ENCODE results near the gene IPO5.
A peak's percentile ranks its signal among the peaks of the same experiment; 100 is the strongest.
"Not testable (repeated sequence)": the region's sequence is repeated elsewhere in the genome, so short reads cannot be mapped to it uniquely, and the experiment has no call there.

Gene IPO5

DNA sequence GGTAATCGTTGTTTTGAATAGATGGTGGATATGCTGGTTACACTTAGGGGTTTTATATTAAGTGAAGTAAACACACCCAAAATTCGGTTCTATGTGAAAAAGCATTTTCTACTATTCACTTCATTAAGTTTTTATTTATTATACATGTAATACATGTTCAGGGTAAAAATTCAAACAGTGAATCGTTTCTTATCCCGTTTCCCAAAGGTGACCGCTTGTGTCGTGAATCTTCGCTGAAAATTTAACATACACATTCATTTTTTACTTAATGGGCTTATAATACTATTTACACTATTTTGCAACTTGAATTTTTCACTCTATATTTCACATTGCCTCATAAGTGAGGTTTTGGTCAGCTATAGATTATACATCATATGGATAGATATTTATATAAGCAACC is 24.5 kb downstream of the IPO5 start:
- H3K9ac ChIP-seq (ENCODE audit: low read length), result no peak overlapping the region
- H3K9me3 ChIP-seq (ENCODE audit: control insufficient read depth, insufficient read depth, low read depth, low read length), result no peaks in the 10 kb centered on the region
- peaks cover 24% of the 10 kb centered on the region for H3K36me3 ChIP-seq (ENCODE audit: control insufficient read depth, insufficient read depth, low read length)
- H3K27ac ChIP-seq (ENCODE audit: low read depth, low read length), result peak overlapping the region; percentile 77; the same call in 1 of the 2 replicates
- H3K27me3 ChIP-seq (ENCODE audit: control insufficient read depth, insufficient read depth, low read length), result no peaks in the 10 kb centered on the region
- H3K4me3 ChIP-seq (ENCODE audit: low read depth, low read length), result peak overlapping the region; percentile 90
- H3K4me1 ChIP-seq (ENCODE audit: control insufficient read depth, insufficient read depth, low read length), result peaks cover 14% of the 10 kb centered on the region

DNA sequence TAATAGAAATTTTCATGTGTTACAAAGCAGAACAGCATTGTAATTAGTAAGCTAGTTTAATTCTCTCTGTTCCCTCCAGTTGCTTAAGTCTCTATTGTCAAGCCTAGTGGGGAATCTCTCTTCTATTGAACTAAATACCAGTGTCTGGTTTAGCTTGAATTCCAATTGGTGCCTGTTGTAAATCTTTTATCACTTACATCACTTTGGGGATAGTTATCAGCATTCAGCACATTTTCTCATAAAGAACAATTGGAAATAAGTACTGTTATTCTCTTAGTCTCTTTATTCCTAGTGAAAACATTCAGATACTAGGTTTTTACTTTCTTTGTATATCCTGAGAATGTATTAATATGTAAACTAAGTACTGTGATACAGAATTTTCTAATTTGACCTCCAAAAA is 25.2 kb downstream of the IPO5 start:
- peaks cover 14% of the 10 kb centered on the region for H3K4me1 ChIP-seq (ENCODE audit: control insufficient read depth, insufficient read depth, low read length)
- H3K4me3 ChIP-seq (ENCODE audit: low read depth, low read length), result peak overlapping the region; percentile 90
- H3K27me3 ChIP-seq (ENCODE audit: control insufficient read depth, insufficient read depth, low read length), result no peaks in the 10 kb centered on the region
- no peaks in the 10 kb centered on the region for H3K9me3 ChIP-seq (ENCODE audit: control insufficient read depth, insufficient read depth, low read depth, low read length)
- H3K27ac ChIP-seq (ENCODE audit: low read depth, low read length), result peak overlapping the region; percentile 21; the same call in 1 of the 2 replicates
- H3K36me3 ChIP-seq (ENCODE audit: control insufficient read depth, insufficient read depth, low read length), result peaks cover 30% of the 10 kb centered on the region
- no peak overlapping the region for H3K9ac ChIP-seq (ENCODE audit: low read length)

- H3K9me3 ChIP-seq (ENCODE audit: control insufficient read depth, insufficient read depth, low read depth, low read length), result no peaks in the 10 kb centered on the region
- peak overlapping the region; percentile 90 for H3K4me3 ChIP-seq (ENCODE audit: low read depth, low read length)
- H3K9ac ChIP-seq (ENCODE audit: low read length), result no peak overlapping the region
- H3K27me3 ChIP-seq (ENCODE audit: control insufficient read depth, insufficient read depth, low read length), result no peaks in the 10 kb centered on the region
- peak overlapping the region; percentile 21; the same call in 1 of the 2 replicates for H3K27ac ChIP-seq (ENCODE audit: low read depth, low read length)
- peaks cover 31% of the 10 kb centered on the region for H3K36me3 ChIP-seq (ENCODE audit: control insufficient read depth, insufficient read depth, low read length)
- peaks cover 14% of the 10 kb centered on the region for H3K4me1 ChIP-seq (ENCODE audit: control insufficient read depth, insufficient read depth, low read length)
Observed at GRCh38 chr13:97979051-97979450, 25.6 kb downstream of the IPO5 start.

GRCh38 chr13:97979556-97979955 is 26.1 kb downstream of the IPO5 start:
- Histone ChIP-seq H3K36me3 (ENCODE audit: control insufficient read depth, insufficient read depth, low read length) (peaks cover 36% of the 10 kb centered on the region), H3K9me3 (ENCODE audit: control insufficient read depth, insufficient read depth, low read depth, low read length) (no peaks in the 10 kb centered on the region), H3K27ac (ENCODE audit: low read depth, low read length) (no peak overlapping the region), H3K4me1 (ENCODE audit: control insufficient read depth, insufficient read depth, low read length) (peaks cover 14% of the 10 kb centered on the region), H3K9ac (ENCODE audit: low read length) (no peak overlapping the region), H3K27me3 (ENCODE audit: control insufficient read depth, insufficient read depth, low read length) (no peaks in the 10 kb centered on the region), H3K4me3 (ENCODE audit: low read depth, low read length) (no peak overlapping the region)

- Histone ChIP-seq H3K9ac (ENCODE audit: low read length) (no peak overlapping the region), H3K27ac (ENCODE audit: low read depth, low read length) (no peak overlapping the region), H3K27me3 (ENCODE audit: control insufficient read depth, insufficient read depth, low read length) (no peaks in the 10 kb centered on the region), H3K4me1 (ENCODE audit: control insufficient read depth, insufficient read depth, low read length) (peaks cover 14% of the 10 kb centered on the region), H3K4me3 (ENCODE audit: low read depth, low read length) (no peak overlapping the region), H3K36me3 (ENCODE audit: control insufficient read depth, insufficient read depth, low read length) (peaks cover 63% of the 10 kb centered on the region), H3K9me3 (ENCODE audit: control insufficient read depth, insufficient read depth, low read depth, low read length) (no peaks in the 10 kb centered on the region)
Observed at GRCh38 chr13:97982286-97982685, 28.8 kb downstream of the IPO5 start.

DNA sequence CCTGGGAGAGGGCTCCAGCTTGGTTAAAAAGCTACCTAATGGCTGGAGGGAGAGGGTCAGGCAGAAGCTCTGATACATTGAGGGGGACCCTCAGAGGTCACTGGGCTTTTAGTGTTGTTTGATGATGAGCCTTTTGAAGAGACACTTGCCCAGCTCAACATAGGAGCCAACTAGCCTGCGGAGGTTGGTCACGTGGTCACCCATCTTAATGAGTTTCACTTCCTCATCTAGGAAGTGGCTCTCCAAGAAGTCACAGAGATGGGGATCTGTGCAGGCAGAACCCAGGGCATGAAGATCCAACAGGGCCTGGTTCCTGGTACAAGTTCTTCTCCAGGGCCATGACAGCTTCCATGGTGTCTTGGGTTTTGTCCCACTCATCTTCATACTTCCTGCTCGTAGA is 33.4 kb downstream of the IPO5 start:
- no peak overlapping the region for H3K27ac ChIP-seq (ENCODE audit: low read depth, low read length)

GRCh38 chr13:97999653-98000052 is 46.2 kb downstream of the IPO5 start:
- no peak overlapping the region for H3K9ac ChIP-seq (ENCODE audit: low read length)
- no peak overlapping the region for H3K4me3 ChIP-seq (ENCODE audit: low read depth, low read length)
- no peaks in the 10 kb centered on the region for H3K27me3 ChIP-seq (ENCODE audit: control insufficient read depth, insufficient read depth, low read length)
- no peak overlapping the region for H3K27ac ChIP-seq (ENCODE audit: low read depth, low read length)
- H3K9me3 ChIP-seq (ENCODE audit: control insufficient read depth, insufficient read depth, low read depth, low read length), result no peaks in the 10 kb centered on the region
- H3K4me1 ChIP-seq (ENCODE audit: control insufficient read depth, insufficient read depth, low read length), result no peaks in the 10 kb centered on the region
- H3K36me3 ChIP-seq (ENCODE audit: control insufficient read depth, insufficient read depth, low read length), result peaks cover 95% of the 10 kb centered on the region

More for the DNA sequence above, 33.4 kb downstream of the IPO5 start:
- H3K36me3 ChIP-seq (ENCODE audit: control insufficient read depth, insufficient read depth, low read length), result peaks cover 96% of the 10 kb centered on the region
- H3K9me3 ChIP-seq (ENCODE audit: control insufficient read depth, insufficient read depth, low read depth, low read length), result no peaks in the 10 kb centered on the region
- no peak overlapping the region for H3K4me3 ChIP-seq (ENCODE audit: low read depth, low read length)
- H3K9ac ChIP-seq (ENCODE audit: low read length), result no peak overlapping the region
- H3K27me3 ChIP-seq (ENCODE audit: control insufficient read depth, insufficient read depth, low read length), result no peaks in the 10 kb centered on the region
- H3K4me1 ChIP-seq (ENCODE audit: control insufficient read depth, insufficient read depth, low read length), result no peaks in the 10 kb centered on the region

GRCh38 chr13:98004107-98004506 is 50.6 kb downstream of the IPO5 start:
- peaks cover 93% of the 10 kb centered on the region for H3K36me3 ChIP-seq (ENCODE audit: control insufficient read depth, insufficient read depth, low read length)
- no peaks in the 10 kb centered on the region for H3K27me3 ChIP-seq (ENCODE audit: control insufficient read depth, insufficient read depth, low read length)
- H3K9ac ChIP-seq (ENCODE audit: low read length), result no peak overlapping the region
- H3K27ac ChIP-seq (ENCODE audit: low read depth, low read length), result no peak overlapping the region
- no peak overlapping the region for H3K4me3 ChIP-seq (ENCODE audit: low read depth, low read length)
- H3K4me1 ChIP-seq (ENCODE audit: control insufficient read depth, insufficient read depth, low read length), result no peaks in the 10 kb centered on the region
- H3K9me3 ChIP-seq (ENCODE audit: control insufficient read depth, insufficient read depth, low read depth, low read length), result no peaks in the 10 kb centered on the region

DNA sequence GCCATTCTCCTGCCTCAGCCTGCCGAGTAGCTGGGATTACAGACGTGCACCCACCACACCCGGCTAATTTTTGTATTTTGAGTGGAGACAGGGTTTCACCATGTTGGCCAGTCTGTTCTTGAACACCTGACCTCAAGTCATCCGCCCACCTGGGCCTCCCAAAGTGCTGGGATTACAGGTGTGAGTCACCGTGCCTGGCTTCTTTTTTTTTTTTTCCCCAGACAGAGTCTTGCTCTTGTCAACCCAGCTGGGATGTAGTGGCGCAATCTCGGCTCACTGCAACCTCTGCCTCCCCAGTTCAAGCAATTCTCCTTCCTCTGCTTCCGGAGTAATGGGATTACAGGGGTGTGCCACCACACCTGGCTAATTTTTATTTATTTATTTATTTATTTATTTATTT is 51.5 kb downstream of the IPO5 start:
- H3K9me3 ChIP-seq (ENCODE audit: control insufficient read depth, insufficient read depth, low read depth, low read length); H3K27ac ChIP-seq (ENCODE audit: low read depth, low read length); H3K4me1 ChIP-seq (ENCODE audit: control insufficient read depth, insufficient read depth, low read length); H3K27me3 ChIP-seq (ENCODE audit: control insufficient read depth, insufficient read depth, low read length); H3K9ac ChIP-seq (ENCODE audit: low read length); H3K4me3 ChIP-seq (ENCODE audit: low read depth, low read length): not testable (repeated sequence)
- peaks cover 93% of the 10 kb centered on the region for H3K36me3 ChIP-seq (ENCODE audit: control insufficient read depth, insufficient read depth, low read length)

- Histone ChIP-seq H3K27me3 (ENCODE audit: control insufficient read depth, insufficient read depth, low read length) (no peaks in the 10 kb centered on the region), H3K36me3 (ENCODE audit: control insufficient read depth, insufficient read depth, low read length) (peaks cover 95% of the 10 kb centered on the region), H3K9me3 (ENCODE audit: control insufficient read depth, insufficient read depth, low read depth, low read length) (no peaks in the 10 kb centered on the region), H3K9ac (ENCODE audit: low read length) (no peak overlapping the region), H3K4me1 (ENCODE audit: control insufficient read depth, insufficient read depth, low read length) (no peaks in the 10 kb centered on the region), H3K4me3 (ENCODE audit: low read depth, low read length) (no peak overlapping the region), H3K27ac (ENCODE audit: low read depth, low read length) (no peak overlapping the region)
Observed at GRCh38 chr13:98007001-98007400, 53.5 kb downstream of the IPO5 start.

DNA sequence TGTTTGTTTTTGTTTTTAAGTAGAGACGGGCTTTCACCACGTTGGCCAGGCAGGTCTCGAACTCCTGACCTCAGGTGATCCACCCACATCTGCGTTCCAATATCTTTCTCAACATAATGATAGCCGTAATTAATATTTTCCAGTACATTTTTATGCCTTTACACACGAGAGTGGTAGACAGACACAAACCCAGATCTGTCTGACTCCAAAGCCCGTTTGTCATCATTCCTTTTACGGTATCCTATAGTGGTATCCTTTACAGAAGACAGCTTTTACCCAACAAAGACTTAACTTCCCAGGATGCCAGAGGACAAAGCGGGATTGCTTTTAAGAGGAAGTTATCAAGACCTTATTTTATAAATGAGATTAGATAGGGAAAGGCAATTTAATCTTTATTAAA is 59.8 kb downstream of the IPO5 start:
- no peak overlapping the region for H3K27ac ChIP-seq (ENCODE audit: low read depth, low read length)
- no peak overlapping the region for H3K9ac ChIP-seq (ENCODE audit: low read length)
- H3K36me3 ChIP-seq (ENCODE audit: control insufficient read depth, insufficient read depth, low read length), result peaks cover 99% of the 10 kb centered on the region
- no peaks in the 10 kb centered on the region for H3K27me3 ChIP-seq (ENCODE audit: control insufficient read depth, insufficient read depth, low read length)
- no peak overlapping the region for H3K4me3 ChIP-seq (ENCODE audit: low read depth, low read length)
- no peaks in the 10 kb centered on the region for H3K9me3 ChIP-seq (ENCODE audit: control insufficient read depth, insufficient read depth, low read depth, low read length)
- H3K4me1 ChIP-seq (ENCODE audit: control insufficient read depth, insufficient read depth, low read length), result no peaks in the 10 kb centered on the region

DNA sequence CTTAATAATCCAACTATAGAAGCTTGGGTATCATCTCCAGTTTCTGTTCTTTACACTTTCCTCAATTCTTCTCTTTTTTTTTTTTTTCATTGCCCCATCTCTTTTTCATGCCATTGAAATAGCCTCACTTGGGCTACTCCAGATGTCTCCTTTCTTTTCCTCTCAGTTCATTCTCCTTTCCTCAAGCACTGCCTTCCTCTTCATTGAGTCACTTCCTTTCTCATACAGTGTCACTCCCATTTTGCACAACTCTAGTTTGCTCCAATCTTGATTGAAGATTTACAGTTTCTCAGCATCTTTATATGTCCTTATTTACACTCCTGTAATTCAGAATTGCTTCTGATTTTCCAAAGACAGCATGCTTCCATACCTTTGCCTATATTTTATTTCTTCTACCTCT is 61.3 kb downstream of the IPO5 start:
- Histone ChIP-seq H3K27ac (ENCODE audit: low read depth, low read length) (no peak overlapping the region), H3K36me3 (ENCODE audit: control insufficient read depth, insufficient read depth, low read length) (peaks cover 99% of the 10 kb centered on the region), H3K4me3 (ENCODE audit: low read depth, low read length) (no peak overlapping the region), H3K9me3 (ENCODE audit: control insufficient read depth, insufficient read depth, low read depth, low read length) (no peaks in the 10 kb centered on the region), H3K9ac (ENCODE audit: low read length) (no peak overlapping the region), H3K27me3 (ENCODE audit: control insufficient read depth, insufficient read depth, low read length) (no peaks in the 10 kb centered on the region), H3K4me1 (ENCODE audit: control insufficient read depth, insufficient read depth, low read length) (no peaks in the 10 kb centered on the region; the same call in 1 of the 2 replicates)

Measured in HUES6 (cell line).